NCI-H510A (cell line): Measurements from ENCODE around the gene PIGW.
A peak's percentile ranks its signal among the peaks of the same experiment; 100 is the strongest.

Source experiments
- DNase-seq: peaks from one replicate; lab custom pipeline; 2025; lab: John Stamatoyannopoulos, UW

PIGW gene, protein sequence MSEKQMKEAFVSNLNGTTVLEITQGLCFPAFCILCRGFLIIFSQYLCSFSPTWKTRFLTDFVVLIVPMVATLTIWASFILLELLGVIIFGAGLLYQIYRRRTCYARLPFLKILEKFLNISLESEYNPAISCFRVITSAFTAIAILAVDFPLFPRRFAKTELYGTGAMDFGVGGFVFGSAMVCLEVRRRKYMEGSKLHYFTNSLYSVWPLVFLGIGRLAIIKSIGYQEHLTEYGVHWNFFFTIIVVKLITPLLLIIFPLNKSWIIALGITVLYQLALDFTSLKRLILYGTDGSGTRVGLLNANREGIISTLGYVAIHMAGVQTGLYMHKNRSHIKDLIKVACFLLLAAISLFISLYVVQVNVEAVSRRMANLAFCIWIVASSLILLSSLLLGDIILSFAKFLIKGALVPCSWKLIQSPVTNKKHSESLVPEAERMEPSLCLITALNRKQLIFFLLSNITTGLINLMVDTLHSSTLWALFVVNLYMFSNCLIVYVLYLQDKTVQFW

DNA sequence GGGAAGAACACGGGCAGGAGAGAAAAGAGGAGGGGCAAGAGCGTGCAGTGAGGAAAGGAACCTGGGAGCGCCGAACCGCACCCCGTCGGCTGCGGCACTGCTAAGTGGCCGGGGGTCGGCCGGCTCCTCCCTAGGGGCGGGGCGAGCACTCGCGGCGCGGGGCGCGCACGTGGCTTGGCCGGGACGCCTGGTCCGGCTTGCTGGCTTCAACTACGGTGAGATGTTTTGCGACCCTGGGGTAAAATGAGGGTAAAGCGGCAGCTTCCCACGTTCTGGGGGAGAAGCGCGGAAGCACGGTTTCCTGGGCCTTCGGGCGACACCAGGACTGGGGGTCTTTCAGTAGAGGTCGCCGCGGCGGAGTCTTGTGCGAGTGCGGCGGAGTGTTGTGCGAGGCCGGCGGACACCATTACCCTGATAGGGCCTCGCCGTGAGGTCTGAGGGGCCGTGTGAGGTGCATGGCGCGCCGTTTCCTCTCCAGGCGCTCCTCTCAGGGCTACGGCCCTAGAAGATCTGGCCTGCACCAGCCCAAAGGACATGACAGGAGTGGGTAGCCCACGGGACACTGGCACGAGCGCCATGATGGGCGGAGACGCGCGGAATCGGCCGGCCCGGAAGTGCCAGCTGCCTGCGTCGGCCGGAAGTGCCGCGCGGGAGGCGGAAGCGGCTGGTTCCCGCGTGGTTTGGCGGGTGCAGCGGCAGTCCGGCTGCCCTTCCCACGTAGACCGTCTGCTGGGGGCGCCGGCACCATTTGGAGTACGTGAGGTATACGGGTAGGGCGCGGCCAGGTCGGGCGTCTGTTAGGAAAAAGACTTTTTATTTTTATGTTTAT, at the start of gene PIGW, which contains the start of gene MYO19:
TSS of gene PIGW (plus strand) at position 148 of the 829 bp plus-strand sequence. CDS start 2,115 bp downstream, outside the sequence.
TSS of gene MYO19 (minus strand) at position 29 of the 829 bp plus-strand sequence. CDS start 2,330 bp downstream, outside the sequence.
- DNase-seq: peak; percentile 86

DNA sequence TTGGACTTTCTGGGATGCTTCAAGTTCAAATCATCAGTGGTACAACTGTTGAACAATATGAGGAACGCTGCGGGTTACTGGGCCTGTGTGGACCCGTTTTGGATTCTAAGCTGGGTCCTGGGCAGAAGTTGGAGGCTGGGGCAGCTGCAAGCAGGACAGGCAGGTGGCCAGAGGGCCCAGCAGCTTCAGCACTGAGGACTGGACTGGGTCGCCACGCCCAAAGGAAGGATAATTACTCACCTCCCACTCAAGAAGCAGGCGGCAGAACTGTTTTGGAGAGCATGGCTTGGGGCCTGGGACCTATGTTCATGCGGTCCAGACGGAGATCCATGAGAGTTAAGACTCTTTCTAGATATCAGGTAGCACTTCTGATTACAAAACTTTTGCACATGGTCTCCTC, 49.8 kb upstream of the PIGW start:
- DNase-seq: no peak

DNA sequence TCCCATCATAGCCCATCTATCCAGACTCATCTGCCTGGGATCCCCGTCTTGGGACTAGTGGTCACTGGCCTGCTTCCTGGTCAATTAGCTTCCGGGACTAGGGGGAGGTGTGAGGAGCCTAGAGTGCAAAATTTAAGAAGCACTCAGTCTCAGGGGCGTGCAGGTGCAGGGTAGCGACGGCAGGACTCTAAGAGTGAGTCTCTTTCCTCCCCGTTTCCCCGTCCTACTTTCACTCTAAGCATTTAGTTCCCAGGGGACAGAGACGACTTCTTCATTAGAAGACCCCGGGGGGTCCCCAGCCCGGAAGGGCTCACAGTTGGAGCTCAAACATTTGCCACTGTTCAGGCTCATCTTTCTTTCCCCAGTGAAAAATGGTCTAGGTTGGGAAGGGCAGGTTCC, 49.0 kb upstream of the PIGW start:
- DNase-seq: no peak

DNA sequence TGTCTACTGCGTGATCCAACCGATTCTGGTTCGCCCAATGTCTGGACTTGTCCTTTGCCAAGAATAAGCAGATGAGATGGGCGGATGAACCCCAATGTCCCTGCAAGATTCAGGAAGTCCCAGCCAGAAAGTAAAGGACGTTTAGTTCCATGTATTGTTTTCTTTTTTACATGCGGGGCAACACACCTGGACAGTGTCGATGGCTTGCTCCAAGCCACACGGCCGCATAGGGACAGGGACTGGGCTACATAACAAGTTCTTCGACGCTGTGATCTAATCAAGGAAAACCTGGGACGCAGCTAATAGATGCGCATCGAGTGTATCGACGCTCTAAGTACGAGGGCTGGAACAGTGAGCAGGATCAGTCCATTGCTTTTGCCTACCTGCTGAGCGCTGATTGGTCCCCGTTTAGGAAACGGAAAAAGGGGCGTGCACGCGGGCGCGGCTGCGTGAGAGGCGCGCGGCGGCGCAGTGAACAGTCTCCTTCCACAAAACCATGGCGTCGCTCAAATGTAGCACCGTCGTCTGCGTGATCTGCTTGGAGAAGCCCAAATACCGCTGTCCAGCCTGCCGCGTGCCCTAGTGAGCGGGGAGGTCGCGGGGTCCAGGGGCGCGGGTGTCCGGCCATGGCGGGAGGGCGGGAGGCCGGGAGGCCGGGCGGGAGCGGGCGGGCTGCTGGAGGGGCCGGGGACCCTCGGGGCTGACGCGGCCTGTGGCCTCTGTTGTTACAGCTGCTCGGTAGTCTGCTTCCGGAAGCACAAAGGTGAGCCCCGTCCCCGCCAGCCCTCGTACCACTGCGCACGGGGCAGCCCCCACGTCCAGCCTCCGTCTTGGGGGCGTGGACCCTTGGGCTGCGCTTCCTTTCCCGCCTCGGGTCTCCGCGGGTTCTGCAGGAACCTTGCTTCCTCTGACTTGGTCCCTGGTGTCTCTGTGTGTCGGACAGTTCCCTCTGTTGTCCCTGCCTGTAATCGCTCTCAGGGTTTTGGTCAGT, 48.3 kb upstream of the PIGW start, which contains the start of gene ZNHIT3:
TSS of gene ZNHIT3 (plus strand) at position 478 of the 991 bp plus-strand sequence. CDS start at position 497, 19 bp downstream.
- DNase-seq: peak; percentile 95

DNA sequence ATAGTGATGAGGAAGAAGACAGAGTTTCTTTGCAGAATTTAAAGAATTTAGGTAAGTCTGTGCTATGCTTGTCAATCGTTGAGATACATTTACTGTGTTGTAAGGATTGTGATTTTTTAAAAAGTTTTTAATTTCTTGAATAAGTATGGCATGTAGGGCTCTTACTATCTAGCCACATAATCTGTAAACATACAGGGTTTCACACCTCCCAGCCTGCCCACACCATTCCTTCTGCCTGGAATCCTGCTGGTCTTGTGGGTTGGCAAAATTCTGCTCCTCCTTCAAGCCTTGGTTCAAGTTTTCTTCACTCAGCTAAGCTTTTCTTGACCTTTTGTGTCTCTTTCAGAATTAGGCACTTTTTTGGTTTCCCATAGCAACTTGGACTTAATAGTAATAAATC, 40.8 kb upstream of the PIGW start:
- DNase-seq: no peak

DNA sequence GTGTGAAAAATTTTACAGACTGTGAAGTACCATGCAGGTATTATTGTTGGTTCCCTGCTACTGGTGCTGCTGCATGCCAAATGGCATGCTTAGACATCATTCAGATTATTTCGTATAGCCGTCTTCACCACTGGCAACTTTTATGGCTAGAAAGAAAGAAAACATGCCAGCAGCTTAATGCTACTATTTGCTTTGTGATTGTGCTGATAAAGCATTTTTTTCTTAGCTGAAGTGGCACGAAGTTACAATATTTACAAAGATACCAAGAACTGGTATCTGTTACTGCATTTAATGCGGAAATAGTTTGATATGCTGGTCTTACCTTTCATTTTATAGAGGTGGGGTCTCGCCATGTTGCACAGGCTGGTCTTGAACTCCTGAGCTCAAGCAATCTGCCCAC, 40.1 kb upstream of the PIGW start:
- DNase-seq: no peak

DNA sequence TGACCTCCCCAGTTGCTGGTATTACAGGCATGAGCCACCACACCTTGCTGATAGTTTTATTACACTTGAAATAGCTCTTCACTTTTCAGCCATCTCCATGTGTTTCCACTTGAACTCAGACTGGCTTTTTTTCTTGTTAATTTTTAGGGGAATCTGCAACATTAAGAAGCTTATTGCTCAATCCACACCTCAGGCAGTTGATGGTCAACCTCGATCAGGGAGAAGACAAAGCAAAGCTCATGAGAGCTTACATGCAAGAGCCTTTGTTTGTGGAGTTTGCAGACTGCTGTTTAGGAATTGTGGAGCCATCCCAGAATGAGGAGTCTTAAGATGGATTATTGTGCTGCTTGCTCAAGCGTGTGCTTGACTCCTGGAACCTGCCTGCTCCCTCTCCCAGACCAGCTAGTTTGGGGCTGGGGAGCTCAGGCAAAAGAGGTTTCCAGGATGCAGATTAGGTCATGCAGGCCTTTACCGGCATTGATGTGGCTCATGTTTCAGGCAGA, 39.7 kb upstream of the PIGW start:
- DNase-seq: no peak

DNA sequence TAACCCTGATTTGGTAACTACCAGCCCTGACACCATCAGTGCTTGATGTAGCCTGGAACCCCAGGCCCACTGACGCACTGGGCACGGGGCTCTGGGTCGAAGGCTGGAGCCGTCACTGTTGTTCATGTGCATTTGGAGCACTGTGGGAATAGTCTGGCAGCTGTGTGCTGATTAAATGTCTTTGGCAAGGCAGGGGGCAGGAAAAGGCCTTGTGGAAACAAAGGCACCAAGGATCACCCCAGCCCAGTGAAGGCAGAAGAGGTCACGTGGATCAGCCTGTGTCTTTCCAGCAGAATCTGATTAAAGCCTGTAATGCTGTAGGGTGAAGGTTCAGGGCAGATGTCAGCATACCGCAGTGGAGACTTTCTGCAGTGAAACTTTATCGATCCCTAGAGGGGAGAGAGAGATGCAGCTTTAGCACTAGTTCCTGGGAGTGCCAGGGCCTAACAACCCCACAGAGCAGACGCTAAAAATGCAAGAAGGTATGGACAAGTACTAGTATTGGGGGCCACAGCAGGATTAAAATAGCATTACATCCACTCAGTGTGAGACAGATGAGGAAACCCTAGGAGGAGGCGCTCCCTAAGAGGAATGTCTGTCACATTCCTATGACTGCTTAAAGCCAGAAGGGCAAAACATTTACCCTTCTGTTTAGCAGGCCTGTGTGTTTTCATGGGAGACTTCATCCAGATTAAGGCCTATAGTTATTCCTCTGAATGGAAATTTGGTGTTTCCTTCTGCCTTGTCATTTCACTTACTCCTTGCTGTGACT, 38.6 kb upstream of the PIGW start:
- no peak for DNase-seq

DNA sequence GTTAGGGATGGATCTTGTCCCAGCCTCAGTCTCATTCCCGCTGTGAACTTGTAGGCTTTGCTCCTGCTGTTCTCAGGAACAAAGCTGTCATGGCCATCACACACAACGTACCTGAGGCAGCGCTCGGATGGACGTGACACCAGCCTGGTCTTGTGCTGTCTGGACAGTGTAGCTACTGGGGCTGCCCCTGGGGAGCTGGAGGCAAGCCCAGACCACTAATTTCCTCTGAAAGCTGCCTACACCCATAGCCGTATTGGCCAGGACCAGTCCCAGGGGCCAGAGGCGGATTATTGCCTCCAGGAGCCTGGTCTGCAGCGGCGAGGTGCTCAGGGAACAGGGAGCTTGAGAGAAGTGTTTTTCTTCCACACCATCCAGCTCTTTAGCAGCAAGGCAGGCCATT, 36.6 kb upstream of the PIGW start:
- DNase-seq: no peak

DNA sequence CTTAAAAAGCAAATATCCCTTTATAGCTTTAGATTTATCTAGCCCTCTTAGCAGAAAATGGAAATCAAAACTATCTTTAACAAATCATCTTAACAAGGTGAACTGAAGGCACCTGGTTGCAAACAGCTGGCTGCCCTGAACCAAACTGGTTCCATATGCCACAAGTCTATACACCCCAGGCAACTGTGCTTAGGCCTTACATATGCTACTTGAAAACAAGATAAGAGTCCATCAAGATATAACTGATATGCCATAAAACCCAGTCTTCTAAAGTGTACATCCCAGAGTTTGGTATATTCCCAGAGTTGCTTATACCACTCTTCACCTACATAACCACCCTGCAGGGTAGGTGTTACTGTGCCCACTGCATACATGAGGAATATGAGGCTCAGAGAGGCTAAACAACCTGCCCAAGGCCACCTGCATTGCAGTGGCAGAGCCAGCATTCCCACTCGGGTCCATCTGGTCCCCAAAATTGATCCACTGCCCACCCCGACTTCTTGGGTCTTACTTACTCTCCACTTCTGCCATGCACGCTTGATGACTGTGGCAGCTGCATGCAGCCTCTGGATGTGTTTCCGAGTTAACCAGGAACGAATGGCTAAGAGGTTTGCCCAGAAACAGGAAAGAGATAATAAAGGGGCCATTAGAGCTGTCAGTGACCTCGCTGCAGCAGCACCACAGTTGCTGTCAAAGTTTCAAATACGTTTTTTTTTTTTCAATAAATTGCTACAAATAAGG, 36.1 kb upstream of the PIGW start:
- no peak for DNase-seq

DNA sequence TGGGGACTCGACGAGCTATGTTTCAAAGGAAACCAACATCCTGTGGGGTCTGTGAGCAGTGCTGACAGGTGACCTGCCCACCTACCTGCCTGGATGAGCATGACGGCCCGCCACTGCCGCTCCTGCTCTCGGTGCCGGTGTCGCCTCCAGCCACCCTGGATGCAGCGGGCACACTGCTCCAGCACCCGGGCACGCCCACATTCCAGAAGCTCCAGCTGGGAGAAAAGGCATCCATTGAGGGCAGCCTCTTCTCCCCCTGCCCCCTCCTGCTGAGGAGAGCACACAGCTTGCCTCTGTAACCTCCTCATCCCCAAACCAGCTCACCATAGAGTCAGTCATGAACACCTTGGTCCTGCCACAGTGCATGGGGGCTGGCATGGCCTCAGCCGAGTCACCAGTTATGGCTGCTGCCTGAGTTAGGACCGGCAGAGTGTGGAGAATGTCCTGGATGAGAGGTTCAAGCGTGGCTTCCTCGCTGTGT, 34.0 kb upstream of the PIGW start:
- no peak for DNase-seq

DNA sequence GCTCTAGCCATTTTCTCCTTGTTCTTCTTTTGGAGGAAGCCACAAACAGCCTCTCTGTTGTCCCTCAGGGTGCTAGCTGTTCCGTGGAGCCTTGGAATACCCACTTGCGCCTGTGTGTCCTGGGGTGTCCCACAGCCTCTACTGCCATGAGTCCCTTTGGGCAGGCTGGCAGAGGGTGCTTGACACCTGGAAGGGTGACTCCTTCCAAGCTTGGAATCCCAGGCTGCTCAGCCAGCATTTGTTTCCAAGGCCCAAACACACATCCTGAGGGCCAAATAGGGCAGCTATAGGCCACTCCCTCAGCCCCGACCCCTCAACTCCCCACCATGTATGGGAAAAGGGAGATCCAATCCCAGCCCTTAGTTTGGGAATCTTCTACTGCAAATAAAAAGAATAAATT, 33.4 kb upstream of the PIGW start:
- no peak for DNase-seq

DNA sequence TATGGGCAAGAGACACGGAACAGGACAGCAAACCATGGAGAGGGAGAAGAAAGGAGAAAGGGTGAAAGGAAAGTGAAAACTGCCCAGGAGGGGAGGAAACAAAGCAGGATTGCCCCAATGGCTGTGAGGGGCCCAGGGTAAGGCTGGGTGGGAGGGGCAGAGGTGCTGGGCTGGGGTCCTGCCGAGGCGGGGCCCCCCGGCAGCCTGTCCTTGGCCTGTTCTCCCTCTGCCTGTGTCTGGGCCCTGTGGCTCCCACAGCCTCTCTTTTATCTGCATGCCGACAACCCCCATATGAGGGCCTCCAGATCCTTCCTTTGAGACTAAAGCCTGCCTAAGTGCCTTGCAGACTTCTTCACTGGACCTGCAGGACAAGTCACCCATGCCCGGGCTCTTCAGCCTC, 32.8 kb upstream of the PIGW start:
- DNase-seq: no peak

DNA sequence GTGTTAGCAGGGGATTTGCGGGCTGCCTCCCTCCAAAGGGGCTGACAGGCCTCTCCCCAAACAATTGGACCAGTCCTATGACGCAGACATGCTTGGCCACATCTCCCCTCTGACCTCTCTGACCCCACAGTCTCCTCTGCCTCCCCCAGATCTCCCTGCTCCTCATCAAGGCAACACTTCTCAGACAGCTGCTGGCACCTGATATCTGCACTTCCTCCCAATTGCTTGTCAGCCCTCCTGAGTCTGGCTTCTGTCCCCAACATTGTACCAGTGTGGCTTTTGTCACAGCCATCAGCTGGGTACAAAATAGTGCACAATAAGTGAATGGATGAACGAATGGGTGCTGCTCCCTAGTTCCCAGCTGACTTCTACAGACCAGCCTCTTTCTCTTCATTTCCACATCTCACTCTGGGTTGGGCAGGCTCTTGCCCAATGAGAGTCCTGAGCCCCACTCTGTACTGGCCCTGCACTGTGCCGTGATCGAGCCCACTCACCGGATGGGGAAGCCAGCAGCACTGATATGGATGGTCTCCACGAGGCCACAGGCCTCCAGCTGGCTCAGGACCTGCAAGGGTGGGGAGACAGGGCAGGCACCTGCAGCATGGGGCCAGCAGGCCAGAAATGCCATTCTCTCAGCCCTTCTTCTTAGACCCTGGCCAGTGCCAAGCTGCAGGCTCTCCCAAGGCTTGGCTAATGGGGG, 31.2 kb upstream of the PIGW start:
- no peak for DNase-seq

DNA sequence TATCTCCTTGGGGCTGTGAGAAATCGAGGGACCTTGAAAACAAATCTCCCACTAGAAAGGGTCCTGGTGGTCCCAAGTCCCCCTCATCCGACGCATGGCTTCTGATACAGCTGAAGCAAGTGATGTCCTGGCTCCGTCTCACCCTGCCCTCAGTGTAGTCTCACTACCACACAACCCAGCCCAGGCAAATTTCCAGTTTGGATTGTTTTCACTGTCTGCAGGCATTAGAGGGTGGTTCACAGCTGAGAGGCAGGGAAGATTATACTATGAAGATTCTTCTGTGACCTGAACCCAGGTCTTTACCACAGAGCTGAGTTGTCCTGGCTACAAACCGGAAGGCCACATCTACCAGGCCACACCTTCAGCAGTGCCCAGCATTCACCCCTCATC, 30.6 kb upstream of the PIGW start:
- DNase-seq: no peak

DNA sequence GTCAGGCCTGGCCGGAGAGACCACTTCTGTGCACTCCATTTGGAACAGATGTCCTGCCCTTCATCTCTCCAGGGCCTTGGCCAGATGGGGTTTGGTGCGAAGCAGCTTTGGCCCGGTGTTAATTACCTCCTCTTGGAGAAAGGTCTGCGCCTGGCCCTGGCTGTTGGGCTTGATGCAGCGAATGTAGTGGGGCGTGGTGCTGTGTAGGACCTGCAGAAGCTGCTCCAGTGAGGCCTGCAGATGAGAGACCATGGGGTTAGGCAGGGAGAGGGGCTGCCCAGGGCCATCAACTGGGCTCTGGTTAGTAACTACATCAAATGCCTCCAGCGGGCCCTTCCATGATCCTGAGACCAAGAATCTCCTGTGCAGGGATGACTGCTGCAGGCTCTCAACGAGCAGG, 29.6 kb upstream of the PIGW start:
- no peak for DNase-seq

DNA sequence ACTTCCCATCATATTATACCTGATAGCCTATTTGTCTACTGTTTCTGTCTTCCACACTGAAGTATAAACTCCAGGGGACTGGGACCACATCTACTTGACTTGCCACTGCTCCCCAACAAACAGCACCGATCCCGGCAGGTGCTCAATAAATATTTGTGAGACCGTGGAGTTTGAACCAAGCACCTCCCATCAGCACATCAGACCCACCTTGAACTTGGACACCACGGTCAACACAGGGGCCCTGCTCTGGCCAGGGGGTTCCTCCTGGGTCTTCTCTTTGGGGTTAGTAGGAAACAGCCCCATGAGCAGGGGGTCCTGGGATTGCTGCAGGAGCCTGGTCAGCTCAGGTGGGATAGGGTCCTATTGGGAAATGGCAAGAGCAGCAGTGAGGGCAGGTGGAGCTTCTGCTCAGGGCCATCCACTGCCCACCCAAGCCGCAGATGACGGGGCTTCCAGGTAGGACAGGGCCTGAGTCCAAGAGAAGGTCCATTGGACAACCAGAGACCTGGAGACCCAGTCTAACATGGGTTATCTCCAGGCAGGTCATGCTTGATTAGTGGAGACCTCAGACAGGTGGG, 28.4 kb upstream of the PIGW start:
- no peak for DNase-seq

DNA sequence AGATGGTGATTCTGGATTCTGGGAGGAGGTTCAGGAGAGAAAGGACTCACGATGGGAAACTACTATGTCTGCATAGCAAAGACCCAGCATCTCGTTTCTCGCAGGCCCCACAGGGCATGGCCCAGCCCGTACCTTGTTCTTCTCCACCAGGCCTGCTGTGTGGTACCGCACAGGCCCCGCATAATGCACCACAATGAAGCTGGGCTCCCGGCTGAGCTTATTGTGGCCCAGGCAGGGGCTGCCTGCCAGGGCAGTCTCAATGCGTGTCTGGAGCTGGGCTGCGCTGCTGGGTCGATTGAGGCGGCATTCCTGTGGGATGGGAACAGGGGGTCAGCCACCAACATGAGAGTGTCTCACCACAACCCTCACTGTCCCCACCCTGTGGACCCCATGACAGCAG, 28.0 kb upstream of the PIGW start:
- no peak for DNase-seq

DNA sequence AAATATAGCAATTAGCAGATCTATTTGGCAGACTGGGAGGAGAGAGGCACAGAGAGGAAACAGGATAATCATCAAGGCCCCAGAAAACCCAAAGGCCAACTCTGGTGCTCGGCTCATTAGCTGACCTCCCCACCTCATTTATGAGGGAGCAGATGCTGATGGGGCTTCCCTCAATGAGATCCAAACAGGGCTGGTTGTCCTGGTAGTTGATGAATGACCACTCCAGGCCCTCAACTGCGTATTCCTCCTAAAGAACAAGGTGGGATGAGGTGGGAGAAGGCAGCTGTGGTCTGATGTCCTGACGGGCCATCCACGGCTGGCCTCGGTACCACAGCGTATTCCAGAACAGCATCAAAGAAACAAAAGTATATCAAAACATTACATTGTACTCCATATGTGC, 27.5 kb upstream of the PIGW start:
- DNase-seq: no peak
